Measurements from ENCODE around the gene MYO1A. TPM values are rescaled to one million over a fixed set of nuclear protein-coding genes. Genes with fewer than 3 reads are reported as not detected.
"Not testable (repeated sequence)": the region's sequence is repeated elsewhere in the genome, so short reads cannot be mapped to it uniquely, and the experiment has no call there.

The MYO1A gene
- total RNA-seq, 1 experiment from 2014 or later, result 9.3 TPM

GRCh38 chr12:57027011-57027804 is 22.7 kb downstream of the MYO1A start:
- BruUV-seq (replicated peaks), result no TSS peak
- H3K27me3 ChIP-seq (replicated peaks; ENCODE audit: control insufficient read depth, insufficient read depth, low read length), result no peaks in the 10 kb centered on the region
- Mint-ChIP-seq H3K4me1 (ENCODE audit: low read depth, unreplicated experiment) (peaks cover 8% of the 10 kb centered on the region), H3K27me3 (ENCODE audit: insufficient read depth, unreplicated experiment) (no peaks in the 10 kb centered on the region), H3K4me3 (ENCODE audit: unreplicated experiment) (no peak overlapping the region), H3K27ac (ENCODE audit: unreplicated experiment) (no peak overlapping the region), H3K9me3 (ENCODE audit: unreplicated experiment) (no peaks in the 10 kb centered on the region), H3K36me3 (ENCODE audit: insufficient read depth, unreplicated experiment) (no peaks in the 10 kb centered on the region)
- ChIA-PET POLR2A (interaction anchor here (0.6 kb wide), 2 partner anchors 10 to 462 kb away, joined by 3 to 8 read pairs; no protein-coding TSS in a partner anchor), CTCF (interaction anchor here (0.7 to 1.4 kb wide), 3 partner anchors 18 to 85 kb away, joined by 3 to 5 read pairs (median 3); no protein-coding TSS in a partner anchor)
- no peak overlapping the region for H3K4me3 ChIP-seq (ENCODE audit: low read depth, low read length)
- no peaks in the 10 kb centered on the region for H3K36me3 ChIP-seq (ENCODE audit: control insufficient read depth, insufficient read depth, low read length)
- TF ChIP-seq CTCF (IDR thresholded peaks at IDR 0.05; ENCODE audit: insufficient read depth in 1 of 2, low read depth in 1 of 2, low read length in 1 of 2, severe bottlenecking in 1 of 2, unreplicated experiment in 1 of 2), result no peak
- H3K9me3 ChIP-seq, result no peaks in the 10 kb centered on the region
- intact Hi-C loops (cut with micrococcal nuclease; ENCODE audit: unreplicated experiment), result no loop called here
- no peak for DNase-seq
- no peaks in the 10 kb centered on the region for H3K4me1 ChIP-seq

GRCh38 chr12:57025196-57025595 is 24.7 kb downstream of the MYO1A start:
- Histone ChIP-seq H3K27me3 (replicated peaks; ENCODE audit: control insufficient read depth, insufficient read depth, low read length) (no peaks in the 10 kb centered on the region), H3K4me3 (ENCODE audit: low read depth, low read length) (no peak overlapping the region), H3K4me1 (no peaks in the 10 kb centered on the region), H3K9me3 (no peaks in the 10 kb centered on the region), H3K36me3 (ENCODE audit: control insufficient read depth, insufficient read depth, low read length) (no peaks in the 10 kb centered on the region)
- no peak for DNase-seq
- BruUV-seq (replicated peaks), result no TSS peak
- Mint-ChIP-seq H3K4me1 (ENCODE audit: low read depth, unreplicated experiment) (peaks cover 5% of the 10 kb centered on the region), H3K4me3 (ENCODE audit: unreplicated experiment) (no peak overlapping the region), H3K36me3 (ENCODE audit: insufficient read depth, unreplicated experiment) (no peaks in the 10 kb centered on the region), H3K27me3 (ENCODE audit: insufficient read depth, unreplicated experiment) (no peaks in the 10 kb centered on the region), H3K9me3 (ENCODE audit: unreplicated experiment) (no peaks in the 10 kb centered on the region), H3K27ac (ENCODE audit: unreplicated experiment) (no peak overlapping the region)
- no peak for TF ChIP-seq CTCF (IDR thresholded peaks at IDR 0.05; ENCODE audit: insufficient read depth in 1 of 2, low read depth in 1 of 2, low read length in 1 of 2, severe bottlenecking in 1 of 2, unreplicated experiment in 1 of 2)
- ChIA-PET CTCF (no interaction called here), POLR2A (no interaction called here)
- intact Hi-C loops (cut with micrococcal nuclease; ENCODE audit: unreplicated experiment), result no loop called here

GRCh38 chr12:57022324-57022723 is 27.6 kb downstream of the MYO1A start:
- H3K27me3 Mint-ChIP-seq (ENCODE audit: insufficient read depth, unreplicated experiment); H3K9me3 Mint-ChIP-seq (ENCODE audit: unreplicated experiment); H3K27ac Mint-ChIP-seq (ENCODE audit: unreplicated experiment); CTCF ChIA-PET; H3K4me3 ChIP-seq (ENCODE audit: low read depth, low read length); DNase-seq; BruUV-seq (replicated peaks); intact Hi-C loops (cut with micrococcal nuclease; ENCODE audit: unreplicated experiment); H3K36me3 ChIP-seq (ENCODE audit: control insufficient read depth, insufficient read depth, low read length); H3K9me3 ChIP-seq; POLR2A ChIA-PET; H3K27me3 ChIP-seq (replicated peaks; ENCODE audit: control insufficient read depth, insufficient read depth, low read length); H3K36me3 Mint-ChIP-seq (ENCODE audit: insufficient read depth, unreplicated experiment); H3K4me3 Mint-ChIP-seq (ENCODE audit: unreplicated experiment): not testable (repeated sequence)
- peaks cover 16% of the 10 kb centered on the region for H3K4me1 Mint-ChIP-seq (ENCODE audit: low read depth, unreplicated experiment)
- H3K4me1 ChIP-seq, result peaks cover 23% of the 10 kb centered on the region

All from Caco-2 (cell line).